Ovary (tissue), 3 donors: ENCODE results near the gene MLN.

Experiments used
- CTCF ChIP-seq, 3 donors: fragments of 450-650 bp in 2 of 3; fragments of 200-600 bp in 1 of 3; IDR thresholded peaks; one replicate each; pipeline versions ENCODE4 v1.5.1 to v1.8.0; 2016 to 2022; ENCODE audit warnings: antibody characterized with exemption in 3 of 3, mild to moderate bottlenecking in 1 of 3
- EP300 ChIP-seq: sonication (generic); formaldehyde crosslinking; IDR thresholded peaks from one replicate; pipeline ENCODE4 v1.6.1; 2017; ENCODE audit warnings: antibody characterized with exemption
- POLR2A ChIP-seq: fragments of 450-650 bp; IDR thresholded peaks from one replicate; pipeline ENCODE4 v1.6.1; 2017; ENCODE audit warnings: antibody characterized with exemption, mild to moderate bottlenecking, moderate library complexity
- donor health status: DM: no; HTN: no; CAD: no.

DNA sequence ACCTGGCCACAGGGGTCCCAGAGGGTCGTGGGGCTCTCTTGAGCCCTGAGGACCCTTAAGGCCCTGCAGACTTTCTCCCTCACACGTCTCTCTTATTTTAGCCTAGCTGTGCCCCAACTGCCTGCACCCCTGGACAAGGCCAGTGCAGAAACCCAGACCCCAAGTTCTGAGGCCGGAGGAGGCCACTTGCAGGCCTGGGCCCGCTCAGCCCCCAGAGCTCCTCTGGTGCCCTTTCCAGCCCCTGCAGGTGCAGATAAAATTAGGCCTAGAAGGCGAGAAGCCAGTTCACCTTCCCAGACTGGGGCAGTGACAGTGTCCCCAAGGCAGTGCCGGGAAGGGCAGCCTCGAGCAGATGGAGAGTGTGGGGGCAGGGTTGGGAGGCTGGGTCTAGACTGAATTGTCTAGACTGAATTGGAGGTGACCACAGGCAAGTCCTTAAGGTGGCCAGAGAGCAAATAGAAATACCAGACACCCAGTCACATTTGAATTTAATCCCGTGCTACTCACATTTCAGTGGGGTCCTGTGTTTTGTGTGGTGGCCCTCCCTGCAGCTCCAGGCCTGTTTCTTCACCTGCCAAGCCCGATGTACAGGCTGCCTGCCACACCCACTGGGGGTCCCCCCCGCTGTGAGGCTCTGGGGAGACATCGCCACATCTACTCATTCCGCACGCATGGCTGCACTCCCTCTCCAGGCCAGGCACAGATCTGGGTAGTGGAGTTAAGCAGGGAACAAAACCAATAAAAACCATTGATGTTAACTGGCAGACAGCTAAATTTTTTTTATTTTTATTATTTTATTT lies 48.5 kb downstream of the MLN start:
- TF ChIP-seq POLR2A (no peak), CTCF (IDR thresholded peaks at IDR 0.05) (no peak), EP300 (no peak)
